Measurements from ENCODE around the gene EIF4E.
"Not testable (repeated sequence)": the region's sequence is repeated elsewhere in the genome, so short reads cannot be mapped to it uniquely, and the experiment has no call there.

Gene EIF4E

DNA sequence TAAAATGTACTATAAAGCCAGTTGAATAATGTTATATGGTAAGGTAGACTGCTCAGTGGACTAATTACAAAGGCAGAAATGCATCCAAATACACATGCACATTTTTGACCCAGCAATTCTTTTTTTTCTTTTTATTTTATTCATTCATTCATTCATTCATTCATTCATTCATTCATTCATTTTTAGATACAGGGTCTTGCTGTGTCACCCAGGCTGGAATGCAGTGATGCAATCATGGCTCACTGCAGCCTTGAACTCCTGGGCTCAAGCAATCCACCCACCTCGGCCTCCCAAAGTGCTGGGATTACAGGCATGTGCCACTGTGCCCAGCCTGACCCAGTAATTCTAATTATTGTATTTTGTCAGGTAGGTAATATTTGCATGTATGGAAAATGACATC is 97.9 kb downstream of the EIF4E start:
- not testable (repeated sequence) for H3K4me3 ChIP-seq, H3K27ac ChIP-seq

Data from skin epidermis (tissue), 12 donors.